ENCODE measurements around the gene AKAP8L. TPM values are rescaled to one million over a fixed set of nuclear protein-coding genes. Genes with fewer than 3 reads are reported as not detected.

AKAP8L gene
- total RNA-seq, 1 experiment from 2014 or later = 123 TPM

GRCh38 chr19:15402411-15403150, 16.2 kb downstream of the AKAP8L start:
- Histone ChIP-seq H3K56ac (ENCODE audit: insufficient read length, low read depth, low read length) (no peak overlapping the region), H3K27ac (ENCODE audit: insufficient read length, low read depth, low read length) (no peak overlapping the region)

More at GRCh38 chr19:15402411-15403150, 16.2 kb downstream of the AKAP8L start:
- H2BK120ac ChIP-seq (ENCODE audit: low read depth, low read length, poor library complexity, severe bottlenecking) = no peak overlapping the region
- no peak overlapping the region for H4K91ac ChIP-seq (ENCODE audit: insufficient read length, low read depth, low read length)
- no peak overlapping the region for H2AK5ac ChIP-seq (ENCODE audit: insufficient read length, low read length)
- H3K9me3 ChIP-seq (ENCODE audit: control insufficient read depth, low read depth, low read length) = no peaks in the 10 kb centered on the region
- no peak overlapping the region for H2BK15ac ChIP-seq (ENCODE audit: low read depth, low read length)
- H3T11ph ChIP-seq (ENCODE audit: low read length) = no peak overlapping the region
- H3K23me2 ChIP-seq (ENCODE audit: insufficient read length, low read depth, low read length, poor library complexity, severe bottlenecking) = no peaks in the 10 kb centered on the region
- H3K4ac ChIP-seq (ENCODE audit: low read depth, low read length) = no peak overlapping the region
- no peak overlapping the region for H4K8ac ChIP-seq (replicated peaks; ENCODE audit: insufficient read length, low read depth, low read length)
- no peak overlapping the region; the same call in 1 of the 2 replicates for H3K14ac ChIP-seq (ENCODE audit: insufficient read depth, low read length)
- H3K79me2 ChIP-seq (ENCODE audit: insufficient read depth, low read length) = peaks cover 34% of the 10 kb centered on the region
- H2BK12ac ChIP-seq (ENCODE audit: insufficient read length, low read depth, low read length) = no peak overlapping the region
- no peak overlapping the region for H2BK20ac ChIP-seq (ENCODE audit: low read depth, low read length, poor library complexity, severe bottlenecking)
- H3K79me1 ChIP-seq (ENCODE audit: insufficient read depth, low read depth, low read length, poor library complexity, severe bottlenecking) = peaks cover 7% of the 10 kb centered on the region
- Mint-ChIP-seq H3K4me1 (peaks cover 0 to 3% of the 10 kb centered on the region in 2 experiments; a peak in 1 of 4 replicates), H3K4me3 (no peak overlapping the region), H3K36me3 (ENCODE audit: insufficient read depth in 1 of 3, low read depth in 3 of 3) (peaks cover 27 to 62% (median 45%) of the 10 kb centered on the region in 3 experiments), H3K27me3 (ENCODE audit: low read depth) (no peaks in the 10 kb centered on the region), H3K9me3 (no peaks in the 10 kb centered on the region; a peak in 1 of 5 replicates), H3K27ac (peak overlapping the region in 2 of 3 experiments; percentile 71 to 75; a peak in 3 of 7 replicates)
- H3K9ac ChIP-seq (ENCODE audit: extremely low read depth, insufficient read length, low read length) = no peak overlapping the region
- H4K5ac ChIP-seq (ENCODE audit: insufficient read length, low read depth, low read length) = no peak overlapping the region
- no peak overlapping the region for H3K23ac ChIP-seq (ENCODE audit: insufficient read length, low read depth, low read length)
- H4K20me1 ChIP-seq (ENCODE audit: control insufficient read depth, insufficient read depth, insufficient read length) = peaks cover 2% of the 10 kb centered on the region
- no peaks in the 10 kb centered on the region for H3K4me1 ChIP-seq (ENCODE audit: insufficient read depth, low read length)
- WGBS (ENCODE audit: extremely low coverage, insufficient read length, low lambda C conversion rate) = no CpG with 5 or more reads among the region's 15 CpGs
- no peak overlapping the region for H3K4me2 ChIP-seq (ENCODE audit: insufficient read depth, insufficient read length, low read length)
- H3K18ac ChIP-seq (ENCODE audit: insufficient read length, low read depth, low read length) = no peak overlapping the region
- no peak for TF ChIP-seq CTCF (conservative IDR thresholded peaks at IDR 0.05)
- no peak overlapping the region for H2AFZ ChIP-seq (ENCODE audit: low read length)
- no peaks in the 10 kb centered on the region for H3K27me3 ChIP-seq (ENCODE audit: insufficient read depth, low read length)
- DNase-seq = no peak
- no peak overlapping the region for H2BK5ac ChIP-seq (ENCODE audit: insufficient read length, low read length)
